Mucosa of descending colon (tissue), 3 donors: ENCODE data around the gene HES3. TPM values are rescaled to one million over a fixed set of nuclear protein-coding genes. Genes with fewer than 3 reads are reported as not detected.
A peak's percentile ranks its signal among the peaks of the same experiment; 100 is the strongest.

Source experiments
- ATAC-seq: fragments of 200-7000 bp; cut with Tn5 transposase; one replicate; pipeline ENCODE4 v1.9.1; 2020; ENCODE audit warnings: mild to moderate bottlenecking, moderate library complexity
- DNase-seq, 3 donors: peaks; one replicate each; pipeline ENCODE4 v3.0.0-alpha.2; 2020
- H3K36me3 ChIP-seq: fragments of 200-600 bp; one replicate; pipeline ENCODE4 v1.8.0; 2021; ENCODE audit warnings: low read depth, mild to moderate bottlenecking
- H3K4me1 ChIP-seq: fragments of 200-600 bp; one replicate; pipeline ENCODE4 v1.8.0; 2021; ENCODE audit warnings: low read depth, mild to moderate bottlenecking
- H3K4me3 ChIP-seq: fragments of 200-600 bp; one replicate; pipeline ENCODE4 v1.8.0; 2021; ENCODE audit warnings: mild to moderate bottlenecking
- H3K9me3 ChIP-seq: fragments of 200-600 bp; one replicate; pipeline ENCODE4 v1.8.0; 2021; ENCODE audit warnings: mild to moderate bottlenecking
- intact Hi-C, 2 donors: fragments of 100-400 bp; cut with DNase I in 1 of 2; cut with micrococcal nuclease in 1 of 2; formaldehyde crosslinking; loops; one replicate each; pipeline versions ENCODE4 v1.11.0 to v1.11.1; 2022; cut with DNase I, micrococcal nuclease
- total RNA-seq, 3 donors: library from RNA; stranded (reverse); fragmentation: NEBNext Ultra II Directional in 2 of 3; extraction: Animal tissue kit (Norgen Biotek cat#: 25700) in 2 of 3; gene quantifications; one replicate each; pipeline versions ENCODE4 v1.2.1 to v1.2.4, GENCODE V29; 2021 to 2023
- TF ChIP-seq, protein P1 (sequence below): fragments of 200-600 bp; IDR thresholded peaks from one replicate; pipeline ENCODE4 v1.8.0; 2022; ENCODE audit warnings: antibody characterized with exemption, mild to moderate bottlenecking
- donor health status: DM: no; HTN: no; CAD: no; lungs with moderate emphysema.
- donor health status: DM: no; HTN: no; CAD: no.
- donor health status: DM: no; HTN: yes; CAD: no.

The HES3 gene
- total RNA-seq, 3 donors from 2014 or later = not detected

DNA sequence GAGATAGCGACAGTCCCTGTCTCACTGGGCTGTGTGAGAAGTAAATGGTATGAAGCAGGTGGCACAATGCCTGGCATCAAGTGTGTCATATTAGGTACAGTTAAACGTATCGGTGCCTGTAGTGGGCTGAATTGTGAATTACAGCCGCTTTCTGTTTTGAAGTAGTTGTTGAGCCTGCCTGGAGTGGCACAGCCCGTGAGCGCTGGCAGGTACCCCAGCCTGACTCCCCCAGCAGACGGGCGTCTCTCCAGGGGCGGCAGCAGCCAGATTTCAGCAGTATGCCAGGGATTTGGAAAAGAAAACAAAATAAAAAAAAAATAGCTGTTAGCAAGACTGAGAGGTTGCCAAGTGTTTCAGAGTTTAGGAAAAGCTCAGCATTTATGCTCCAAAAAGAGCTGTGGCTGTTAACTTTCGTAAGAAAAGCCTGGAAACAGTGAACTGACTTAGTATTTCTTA is 43.5 kb downstream of the HES3 start:
- intact Hi-C loops = no loop called here
- TF ChIP-seq, protein P1, sequence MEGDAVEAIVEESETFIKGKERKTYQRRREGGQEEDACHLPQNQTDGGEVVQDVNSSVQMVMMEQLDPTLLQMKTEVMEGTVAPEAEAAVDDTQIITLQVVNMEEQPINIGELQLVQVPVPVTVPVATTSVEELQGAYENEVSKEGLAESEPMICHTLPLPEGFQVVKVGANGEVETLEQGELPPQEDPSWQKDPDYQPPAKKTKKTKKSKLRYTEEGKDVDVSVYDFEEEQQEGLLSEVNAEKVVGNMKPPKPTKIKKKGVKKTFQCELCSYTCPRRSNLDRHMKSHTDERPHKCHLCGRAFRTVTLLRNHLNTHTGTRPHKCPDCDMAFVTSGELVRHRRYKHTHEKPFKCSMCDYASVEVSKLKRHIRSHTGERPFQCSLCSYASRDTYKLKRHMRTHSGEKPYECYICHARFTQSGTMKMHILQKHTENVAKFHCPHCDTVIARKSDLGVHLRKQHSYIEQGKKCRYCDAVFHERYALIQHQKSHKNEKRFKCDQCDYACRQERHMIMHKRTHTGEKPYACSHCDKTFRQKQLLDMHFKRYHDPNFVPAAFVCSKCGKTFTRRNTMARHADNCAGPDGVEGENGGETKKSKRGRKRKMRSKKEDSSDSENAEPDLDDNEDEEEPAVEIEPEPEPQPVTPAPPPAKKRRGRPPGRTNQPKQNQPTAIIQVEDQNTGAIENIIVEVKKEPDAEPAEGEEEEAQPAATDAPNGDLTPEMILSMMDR = no peak
- H3K4me3 ChIP-seq = no peak overlapping the region
- DNase-seq (no peak), ATAC-seq (no peak)
- H3K4me1 ChIP-seq = no peaks in the 10 kb centered on the region
- no peaks in the 10 kb centered on the region for H3K36me3 ChIP-seq
- H3K9me3 ChIP-seq = no peaks in the 10 kb centered on the region

DNA sequence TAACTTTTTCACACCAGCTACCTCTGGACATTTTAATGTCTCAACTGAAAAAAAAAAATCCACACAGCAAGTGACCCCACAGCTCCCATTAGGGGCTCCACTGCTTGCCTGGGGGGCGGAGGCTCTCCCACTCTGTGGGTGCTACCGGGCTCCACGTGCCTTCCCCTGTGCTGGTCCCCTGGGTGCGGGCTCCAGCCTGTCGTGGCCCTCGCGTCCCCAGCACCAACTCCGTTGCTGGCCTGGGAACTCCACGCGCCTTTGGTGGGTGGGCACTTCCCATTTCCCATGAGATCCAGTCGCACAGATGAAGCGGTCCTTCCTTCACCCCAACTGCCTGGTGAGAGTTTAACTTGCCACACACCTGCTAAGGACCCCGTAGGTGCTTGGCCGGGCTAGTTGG is 44.0 kb downstream of the HES3 start:
- H3K36me3 ChIP-seq = no peaks in the 10 kb centered on the region
- H3K9me3 ChIP-seq = no peaks in the 10 kb centered on the region
- TF ChIP-seq, protein P1 = no peak
- no peak for DNase-seq
- H3K4me3 ChIP-seq = no peak overlapping the region
- intact Hi-C loops = no loop called here
- H3K4me1 ChIP-seq = no peaks in the 10 kb centered on the region
- ATAC-seq = no peak

DNA sequence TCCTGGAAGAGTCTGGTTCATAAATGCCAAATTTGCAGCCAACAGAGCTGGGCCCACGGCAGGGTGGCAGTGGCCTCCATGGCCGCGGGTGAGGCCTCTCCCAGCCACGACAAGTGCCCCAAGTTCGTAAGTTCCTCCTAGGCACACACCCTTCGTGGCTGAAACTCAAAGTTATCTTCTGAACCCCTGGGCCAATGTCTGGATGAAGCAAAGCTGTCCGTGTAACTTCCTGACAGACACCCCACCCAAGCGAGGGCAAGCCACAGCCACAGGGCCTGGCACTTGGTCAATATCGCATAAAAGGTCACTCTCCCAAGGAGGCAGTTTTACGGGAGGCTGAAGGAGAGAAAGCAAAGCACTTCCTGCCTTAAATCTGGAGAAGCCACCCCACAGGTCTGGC is 44.7 kb downstream of the HES3 start:
- ATAC-seq (no peak), DNase-seq (no peak)
- H3K9me3 ChIP-seq = no peaks in the 10 kb centered on the region
- intact Hi-C loops = no loop called here
- TF ChIP-seq, protein P1 = no peak
- H3K36me3 ChIP-seq = no peaks in the 10 kb centered on the region
- no peaks in the 10 kb centered on the region for H3K4me1 ChIP-seq
- H3K4me3 ChIP-seq = no peak overlapping the region

DNA sequence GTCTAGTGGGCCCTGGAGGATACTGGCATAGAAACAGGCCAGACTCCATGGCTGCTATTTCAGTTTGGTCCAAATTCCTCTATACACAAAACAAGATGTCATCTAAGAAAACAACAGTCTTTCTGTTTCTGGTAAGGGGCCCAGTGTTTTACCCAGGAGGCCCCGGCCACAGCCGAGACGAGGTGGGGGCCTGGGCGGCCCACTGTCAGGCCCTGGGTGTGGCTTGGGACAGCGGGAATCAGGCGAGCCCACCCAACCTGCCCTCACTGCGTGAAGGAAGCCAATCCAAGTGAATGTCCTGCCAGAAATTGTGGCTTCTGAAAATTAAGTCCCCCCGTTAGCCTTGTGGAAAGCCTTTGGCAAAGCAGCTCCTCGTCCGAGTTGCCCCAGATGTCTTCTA is 48.1 kb downstream of the HES3 start:
- Histone ChIP-seq H3K4me1 (no peaks in the 10 kb centered on the region), H3K4me3 (no peak overlapping the region), H3K36me3 (no peaks in the 10 kb centered on the region), H3K9me3 (no peaks in the 10 kb centered on the region)
- intact Hi-C loops = no loop called here
- ATAC-seq (no peak), DNase-seq (no peak)
- TF ChIP-seq, protein P1 = no peak

DNA sequence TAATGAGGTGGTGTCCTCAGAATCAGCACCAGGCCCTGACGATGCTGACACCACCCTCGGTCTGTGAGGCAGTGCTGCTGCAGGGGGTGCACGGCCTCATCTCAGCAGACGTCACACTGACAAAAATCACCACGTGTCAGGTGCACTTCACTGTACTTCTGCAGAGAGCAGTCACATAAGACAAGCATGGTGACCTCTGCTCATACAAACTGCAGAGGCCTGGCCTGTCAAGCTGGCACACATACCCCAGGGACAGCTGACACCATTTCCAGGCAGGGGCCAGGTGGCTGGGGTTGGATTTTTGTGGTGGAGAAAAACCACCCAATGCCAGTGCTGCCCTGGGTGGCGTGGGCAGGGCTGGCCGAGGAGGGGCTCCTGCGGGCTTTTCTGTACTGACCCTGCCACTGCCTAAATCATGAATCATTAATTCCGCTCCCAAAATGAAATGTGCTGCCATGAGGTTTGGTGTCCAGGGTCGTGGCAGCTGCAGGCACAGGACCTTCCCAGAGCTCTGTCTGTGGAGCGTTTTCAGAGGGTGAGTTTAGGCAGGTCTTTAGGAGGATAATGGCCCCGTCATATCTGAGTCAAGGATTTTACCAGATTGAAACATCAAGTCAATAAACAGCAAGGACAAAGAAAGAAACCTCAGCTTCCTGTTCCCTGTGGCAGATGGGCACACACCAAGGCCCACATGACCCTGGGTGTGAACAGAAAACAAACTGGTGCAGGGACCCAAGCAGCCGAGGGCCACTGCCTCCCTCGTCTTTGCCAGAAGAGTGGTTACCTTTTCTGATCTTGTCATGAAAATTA is 50.3 kb downstream of the HES3 start:
- Histone ChIP-seq H3K4me3 (no peak overlapping the region), H3K4me1 (no peaks in the 10 kb centered on the region), H3K9me3 (no peaks in the 10 kb centered on the region), H3K36me3 (no peaks in the 10 kb centered on the region)
- intact Hi-C loops = no loop called here
- peak in 1 of 3 donors; percentile 21 for DNase-seq
- ATAC-seq = peak; percentile 47
- TF ChIP-seq, protein P1 = no peak
